Mesenchymal stem cell (in vitro differentiated cells and primary cell): Measurements from ENCODE around the gene NCS1.

Source experiments
- DNase-seq: peaks from one replicate; pipeline ENCODE4 v3.0.0-alpha.2; 2013
- H2AFZ ChIP-seq: one replicate; pipeline ENCODE4 v1.6.1; 2013; ENCODE audit warnings: low read depth, mild to moderate bottlenecking, control low read depth, inconsistent platforms, low read length, moderate library complexity
- H2AK5ac ChIP-seq: 2 replicates; pipeline ENCODE4 v1.6.1; 2013; ENCODE audit warnings: low read length, moderate library complexity, mild to moderate bottlenecking, inconsistent platforms; ENCODE audit not compliant: severe bottlenecking
- H2BK120ac ChIP-seq: one replicate; pipeline ENCODE4 v1.6.1; 2013; ENCODE audit warnings: low read depth, mild to moderate bottlenecking, inconsistent platforms, low read length, moderate library complexity
- H2BK12ac ChIP-seq, 2 experiments: one replicate each; pipeline ENCODE4 v1.6.1; 2013; ENCODE audit warnings: inconsistent platforms in 2 of 2, low read length in 2 of 2, mild to moderate bottlenecking in 2 of 2, moderate library complexity in 2 of 2, control low read depth in 1 of 2
- H2BK15ac ChIP-seq: one replicate; pipeline ENCODE4 v1.6.1; 2013; ENCODE audit warnings: mild to moderate bottlenecking, low read depth, inconsistent platforms; ENCODE audit not compliant: poor library complexity, severe bottlenecking
- H2BK5ac ChIP-seq: 2 replicates; pipeline ENCODE4 v1.6.1; 2013; ENCODE audit warnings: low read depth, mild to moderate bottlenecking, low read length, control low read depth, inconsistent platforms; ENCODE audit not compliant: poor library complexity, severe bottlenecking
- H3K14ac ChIP-seq, 2 experiments: one replicate each; pipeline ENCODE4 v1.6.1; 2013; ENCODE audit warnings: inconsistent platforms in 2 of 2, low read length in 2 of 2, control low read depth in 1 of 2, mild to moderate bottlenecking in 1 of 2, moderate library complexity in 1 of 2
- H3K18ac ChIP-seq, 2 experiments: one replicate each; pipeline ENCODE4 v1.6.1; 2013; ENCODE audit warnings: inconsistent platforms in 2 of 2, low read length in 2 of 2, control low read depth in 1 of 2, low read depth in 1 of 2, mild to moderate bottlenecking in 1 of 2
- H3K23ac ChIP-seq, 2 experiments: one replicate each; pipeline ENCODE4 v1.6.1; 2013; ENCODE audit warnings: inconsistent platforms in 2 of 2, low read length in 2 of 2, mild to moderate bottlenecking in 2 of 2, moderate library complexity in 2 of 2, control low read depth in 1 of 2
- H3K27ac ChIP-seq: 2 replicates; pipeline ENCODE4 v1.5.1; 2013; ENCODE audit warnings: mild to moderate bottlenecking, moderate library complexity, low read length, control low read depth, inconsistent platforms; ENCODE audit not compliant: poor library complexity, severe bottlenecking
- H3K27me3 ChIP-seq, 2 experiments: 2 replicates each; pipeline versions ENCODE4 v1.6.1 to v1.7.0; 2013; ENCODE audit warnings: low read length in 2 of 2, mild to moderate bottlenecking in 2 of 2, moderate library complexity in 2 of 2, control low read depth in 1 of 2, inconsistent platforms in 1 of 2; ENCODE audit not compliant: control insufficient read depth in 1 of 2, insufficient read depth in 1 of 2
- H3K36me3 ChIP-seq, 2 experiments: 2 replicates each; pipeline versions ENCODE4 v1.6.1 to v1.7.0; 2013; ENCODE audit warnings: low read length in 2 of 2, control low read depth in 1 of 2, inconsistent platforms in 1 of 2, low read depth in 1 of 2, mild to moderate bottlenecking in 1 of 2; ENCODE audit not compliant: insufficient read depth in 2 of 2, control insufficient read depth in 1 of 2
- H3K4ac ChIP-seq, 2 experiments: one replicate each; pipeline ENCODE4 v1.6.1; 2013; ENCODE audit warnings: inconsistent platforms in 2 of 2, low read length in 2 of 2, mild to moderate bottlenecking in 2 of 2, moderate library complexity in 2 of 2, control low read depth in 1 of 2, low read depth in 1 of 2
- H3K4me1 ChIP-seq: 2 replicates; pipeline ENCODE4 v1.6.1; 2013; ENCODE audit warnings: low read depth, low read length, control low read depth; ENCODE audit not compliant: control insufficient read depth, insufficient read depth
- H3K4me2 ChIP-seq: 2 replicates; pipeline ENCODE4 v1.6.1; 2013; ENCODE audit warnings: low read length, mild to moderate bottlenecking, inconsistent platforms; ENCODE audit not compliant: poor library complexity, severe bottlenecking
- H3K4me3 ChIP-seq, 2 experiments: 2 replicates each; pipeline versions ENCODE4 v1.5.1 to v1.7.0; 2013; ENCODE audit warnings: low read length in 2 of 2, mild to moderate bottlenecking in 2 of 2, control low read depth in 1 of 2, low read depth in 1 of 2; ENCODE audit not compliant: insufficient read depth in 1 of 2
- H3K79me1 ChIP-seq: replicated peaks from 2 replicates; pipeline ENCODE4 v1.6.1; 2013; ENCODE audit warnings: mild to moderate bottlenecking, control low read depth, low read length, inconsistent platforms; ENCODE audit not compliant: poor library complexity, severe bottlenecking
- H3K9ac ChIP-seq: 2 replicates; pipeline ENCODE4 v1.7.0; 2013; ENCODE audit warnings: mild to moderate bottlenecking, low read length, moderate library complexity
- H3K9me3 ChIP-seq: 2 replicates; pipeline ENCODE4 v1.7.0; 2013; ENCODE audit warnings: mild to moderate bottlenecking, low read length; ENCODE audit not compliant: control insufficient read depth
- H4K8ac ChIP-seq: one replicate; pipeline ENCODE4 v1.6.1; 2013; ENCODE audit warnings: inconsistent platforms, mild to moderate bottlenecking, low read length, moderate library complexity
- H4K91ac ChIP-seq: one replicate; pipeline ENCODE4 v1.6.1; 2013; ENCODE audit warnings: mild to moderate bottlenecking, low read length, inconsistent platforms
- WGBS: methylation state at CpG from one replicate; pipeline ENCODE4 v1.1.7; 2013; ENCODE audit warnings: mixed read lengths; 5-methylcytosine and 5-hydroxymethylcytosine counted together

The NCS1 gene

GRCh38 chr9:130182381-130182909 is 10.2 kb downstream of the NCS1 start:
- peak overlapping the region; percentile 40 for H2BK5ac ChIP-seq
- H3K4me2 ChIP-seq: no peak overlapping the region
- peaks cover 50% of the 10 kb centered on the region for H3K4me1 ChIP-seq
- H3K9ac ChIP-seq: no peak overlapping the region
- DNase-seq: no peak
- H3K79me1 ChIP-seq: peaks cover 7% of the 10 kb centered on the region
- 93% methylated on average over 15 of the region's 17 CpGs for WGBS
- H3K4me3 ChIP-seq: no peak overlapping the region
- H2AFZ ChIP-seq: no peak overlapping the region
- H3K18ac ChIP-seq: peak overlapping the region; percentile 15 to 50
- H3K27me3 ChIP-seq: no peaks in the 10 kb centered on the region
- H2BK15ac ChIP-seq: peak overlapping the region; percentile 30
- peak overlapping the region in 1 of 2 experiments; percentile 5 for H3K14ac ChIP-seq
- peak overlapping the region; percentile 91 for H3K27ac ChIP-seq
- H3K36me3 ChIP-seq: peaks cover 0 to 22% of the 10 kb centered on the region in 2 experiments
- H4K91ac ChIP-seq: peak overlapping the region; percentile 70
- H3K9me3 ChIP-seq: no peaks in the 10 kb centered on the region
- H2AK5ac ChIP-seq: peak overlapping the region; percentile 78
- no peak overlapping the region for H3K23ac ChIP-seq
- peak overlapping the region; percentile 70 to 73 for H2BK12ac ChIP-seq
- H3K4ac ChIP-seq: peak overlapping the region; percentile 22 to 58
- H4K8ac ChIP-seq: peak overlapping the region; percentile 66
- H2BK120ac ChIP-seq: peak overlapping the region; percentile 95

- Histone ChIP-seq H4K91ac (peak overlapping the region; percentile 70), H2BK12ac (peak overlapping the region; percentile 70 to 73), H3K4me2 (peak overlapping the region; percentile 52), H2AFZ (no peak overlapping the region), H3K18ac (peak overlapping the region; percentile 15 to 50), H3K4ac (peak overlapping the region; percentile 19 to 58), H3K36me3 (peaks cover 0 to 21% of the 10 kb centered on the region in 2 experiments), H2BK15ac (peak overlapping the region; percentile 65), H3K9me3 (no peaks in the 10 kb centered on the region), H3K27me3 (no peaks in the 10 kb centered on the region), H4K8ac (peak overlapping the region; percentile 66), H3K14ac (no peak overlapping the region), H3K23ac (no peak overlapping the region), H3K27ac (peak overlapping the region; percentile 91), H3K4me3 (peak overlapping the region in 1 of 2 experiments; percentile 49), H3K4me1 (peaks cover 54% of the 10 kb centered on the region), H2AK5ac (peak overlapping the region; percentile 78), H2BK5ac (peak overlapping the region; percentile 0), H2BK120ac (peak overlapping the region; percentile 95), H3K79me1 (peaks cover 3% of the 10 kb centered on the region), H3K9ac (peak overlapping the region; percentile 65)
- DNase-seq: peak; percentile 82
- 15% methylated on average over 7 of the region's 7 CpGs for WGBS
Measured at GRCh38 chr9:130183133-130183762, 11.0 kb downstream of the NCS1 start.

GRCh38 chr9:130185017-130185416 is 12.8 kb downstream of the NCS1 start:
- Histone ChIP-seq H3K18ac (peak overlapping the region; percentile 82 to 85), H2AK5ac (peak overlapping the region; percentile 91), H2AFZ (no peak overlapping the region), H3K4me3 (no peak overlapping the region), H3K23ac (peak overlapping the region in 1 of 2 experiments; percentile 47), H3K9me3 (no peaks in the 10 kb centered on the region), H3K4ac (peak overlapping the region in 1 of 2 experiments; percentile 64), H3K36me3 (peaks cover 0 to 21% of the 10 kb centered on the region in 2 experiments), H3K79me1 (peaks cover 3% of the 10 kb centered on the region), H3K9ac (no peak overlapping the region), H3K4me2 (peak overlapping the region; percentile 12), H2BK5ac (peak overlapping the region; percentile 49), H3K14ac (peak overlapping the region in 1 of 2 experiments; percentile 26), H2BK15ac (peak overlapping the region; percentile 29), H2BK120ac (peak overlapping the region; percentile 90), H3K4me1 (peaks cover 55% of the 10 kb centered on the region), H4K8ac (peak overlapping the region; percentile 52), H2BK12ac (peak overlapping the region; percentile 59 to 87), H4K91ac (peak overlapping the region; percentile 86), H3K27ac (peak overlapping the region; percentile 86), H3K27me3 (no peaks in the 10 kb centered on the region)
- DNase-seq: peak; percentile 36
- WGBS: 88% methylated on average over 15 of the region's 15 CpGs

- H3K79me1 ChIP-seq: peaks cover 3% of the 10 kb centered on the region
- 55% methylated on average over 16 of the region's 17 CpGs for WGBS
- peak overlapping the region; percentile 78 for H4K8ac ChIP-seq
- no peak overlapping the region for H3K23ac ChIP-seq
- no peak overlapping the region for H2AFZ ChIP-seq
- peak overlapping the region; percentile 90 for H2BK120ac ChIP-seq
- H2AK5ac ChIP-seq: peak overlapping the region; percentile 78
- peaks cover 0 to 19% of the 10 kb centered on the region in 2 experiments for H3K36me3 ChIP-seq
- H3K18ac ChIP-seq: peak overlapping the region; percentile 87 to 89
- H3K9me3 ChIP-seq: no peaks in the 10 kb centered on the region
- H3K4me3 ChIP-seq: no peak overlapping the region
- H3K4ac ChIP-seq: peak overlapping the region; percentile 73 to 83
- H2BK12ac ChIP-seq: peak overlapping the region; percentile 85 to 88
- peak overlapping the region; percentile 12 for H3K4me2 ChIP-seq
- H2BK5ac ChIP-seq: peak overlapping the region; percentile 49
- peak overlapping the region; percentile 44 for H2BK15ac ChIP-seq
- no peak overlapping the region for H3K9ac ChIP-seq
- H3K27ac ChIP-seq: peak overlapping the region; percentile 86
- H4K91ac ChIP-seq: peak overlapping the region; percentile 89
- peaks cover 57% of the 10 kb centered on the region for H3K4me1 ChIP-seq
- DNase-seq: peak; percentile 69
- H3K14ac ChIP-seq: peak overlapping the region in 1 of 2 experiments; percentile 68
- no peaks in the 10 kb centered on the region for H3K27me3 ChIP-seq
Measured at GRCh38 chr9:130185490-130186031, 13.4 kb downstream of the NCS1 start.
